HepG2 (cell line): ENCODE measurements around the gene LRRC45. TPM values are rescaled to one million over a fixed set of nuclear protein-coding genes. Genes with fewer than 3 reads are reported as not detected.

Experiments used
- AKAP8 ChIP-seq: sonication (generic); formaldehyde crosslinking; IDR thresholded peaks from 2 replicates; pipeline ENCODE4 v1.5.1; 2020; ENCODE audit warnings: mild to moderate bottlenecking, missing genetic modification reagents
- HMGXB3 ChIP-seq: sonication (generic); formaldehyde crosslinking; IDR thresholded peaks from 2 replicates; pipeline ENCODE4 v1.4.0; 2020; ENCODE audit warnings: missing genetic modification reagents, borderline replicate concordance
- IKZF5 ChIP-seq: IDR thresholded peaks from 2 replicates; pipeline ENCODE4 v1.6.1; 2018; ENCODE audit warnings: missing genetic modification reagents, mild to moderate bottlenecking, missing compliant biosample characterization
- JARID2 ChIP-seq: sonication (generic); formaldehyde crosslinking; IDR thresholded peaks from 2 replicates; pipeline ENCODE4 v1.8.1; 2023; ENCODE audit warnings: missing genetic modification reagents, inconsistent platforms; ENCODE audit not compliant: insufficient replicate concordance
- MYNN ChIP-seq: sonication (generic); formaldehyde crosslinking; IDR thresholded peaks from 2 replicates; pipeline ENCODE4 v1.4.0; 2020; ENCODE audit warnings: mild to moderate bottlenecking, low read depth, missing genetic modification reagents
- NFYB ChIP-seq: sonication (generic); formaldehyde crosslinking; IDR thresholded peaks from 2 replicates; pipeline ENCODE4 v1.4.0; 2020; ENCODE audit warnings: missing genetic modification reagents
- NR2F2 ChIP-seq: IDR thresholded peaks from 2 replicates; pipeline ENCODE4 v1.6.1; 2012; ENCODE audit warnings: low read depth, inconsistent platforms, borderline replicate concordance
- PBX2 ChIP-seq: IDR thresholded peaks from 2 replicates; pipeline ENCODE4 v1.6.1; 2016; ENCODE audit warnings: control low read depth
- PTBP1 ChIP-seq: fragments of 200-400 bp; formaldehyde crosslinking; IDR thresholded peaks from 2 replicates; pipeline ENCODE4 v1.6.1; 2018; ENCODE audit warnings: low read length, low read depth; ENCODE audit not compliant: poor library complexity, severe bottlenecking
- REL ChIP-seq: sonication (generic); formaldehyde crosslinking; conservative IDR thresholded peaks from 2 replicates; pipeline ENCODE4 v1.8.0; 2022; ENCODE audit warnings: mild to moderate bottlenecking, missing genetic modification reagents, moderate library complexity
- SMAD9 ChIP-seq: sonication (generic); formaldehyde crosslinking; IDR thresholded peaks from 2 replicates; pipeline ENCODE4 v1.5.1; 2020; ENCODE audit warnings: mild to moderate bottlenecking, missing genetic modification reagents
- SRSF9 ChIP-seq: fragments of 200-400 bp; formaldehyde crosslinking; IDR thresholded peaks from 2 replicates; pipeline ENCODE4 v1.6.1; 2018; ENCODE audit warnings: borderline replicate concordance, mild to moderate bottlenecking, low read depth, low read length; ENCODE audit not compliant: insufficient read depth, poor library complexity, severe bottlenecking
- TP53 ChIP-seq: sonication (generic); formaldehyde crosslinking; conservative IDR thresholded peaks from 2 replicates; pipeline ENCODE4 v1.4.0; 2020; ENCODE audit warnings: missing genetic modification reagents
- ZBTB38 ChIP-seq: sonication (generic); formaldehyde crosslinking; IDR thresholded peaks from 2 replicates; pipeline ENCODE4 v1.5.1; 2020; ENCODE audit warnings: mild to moderate bottlenecking, missing genetic modification reagents
- ZBTB8A ChIP-seq: sonication (generic); formaldehyde crosslinking; IDR thresholded peaks from 2 replicates; pipeline ENCODE4 v1.4.0; 2020; ENCODE audit warnings: mild to moderate bottlenecking, low read depth, missing genetic modification reagents, borderline replicate concordance
- ZFP36L2 ChIP-seq: sonication (generic); formaldehyde crosslinking; IDR thresholded peaks from 2 replicates; pipeline ENCODE4 v1.4.0; 2020; ENCODE audit warnings: missing genetic modification reagents
- ZFX ChIP-seq: sonication (generic); formaldehyde crosslinking; IDR thresholded peaks from 2 replicates; pipeline ENCODE4 v1.4.0; 2020; ENCODE audit warnings: mild to moderate bottlenecking, low read depth, missing genetic modification reagents, moderate library complexity
- ZNF121 ChIP-seq: sonication (generic); formaldehyde crosslinking; IDR thresholded peaks from 2 replicates; pipeline ENCODE4 v1.5.0; 2020; ENCODE audit warnings: mild to moderate bottlenecking, missing genetic modification reagents
- ZNF570 ChIP-seq: sonication (generic); formaldehyde crosslinking; IDR thresholded peaks from 2 replicates; pipeline ENCODE4 v1.4.0; 2020; ENCODE audit warnings: mild to moderate bottlenecking, missing genetic modification reagents, borderline replicate concordance
- ZNF598 ChIP-seq: sonication (generic); formaldehyde crosslinking; IDR thresholded peaks from 2 replicates; pipeline ENCODE4 v1.5.1; 2020; ENCODE audit warnings: mild to moderate bottlenecking, missing genetic modification reagents, borderline replicate concordance
- ZNF639 ChIP-seq: conservative IDR thresholded peaks from 2 replicates; pipeline ENCODE4 v1.6.1; 2018; ENCODE audit warnings: missing genetic modification reagents
- ZNF780A ChIP-seq: sonication (generic); formaldehyde crosslinking; IDR thresholded peaks from 2 replicates; pipeline ENCODE4 v1.8.0; 2022; ENCODE audit warnings: mild to moderate bottlenecking, missing genetic modification reagents, moderate library complexity
- polyA plus RNA-seq, 8 experiments: library from polyadenylated mRNA; depleted of rRNA in 3 of 8; stranded (reverse) in 7 of 8; unstranded in 1 of 8; fragments of >200 nt; fragmentation: Illumina TruSeq in 4 of 8; extraction: Trizol in 4 of 8; gene quantifications; 2 replicates each; pipeline versions ENCODE4 v1.2.1 to v1.2.3, GENCODE V29; 2011 to 2016; ENCODE audit warnings: low read depth in 4 of 8, missing spikeins in 1 of 8, mixed read lengths in 1 of 8; ENCODE audit not compliant: insufficient read depth in 1 of 8
- total RNA-seq, 5 experiments: library from RNA; depleted of rRNA; stranded (reverse); fragments of >200 nt; fragmentation: Illumina TruSeq; extraction: Trizol; gene quantifications; 2 replicates each; pipeline ENCODE4 v1.2.3, GENCODE V29; 2016; ENCODE audit warnings: low read depth in 1 of 5

LRRC45 gene
- total and polyA plus RNA-seq, 2 of the 13 experiments (the other 11 are each of a cell fraction or from before 2014, with no cell fraction given), result 11.6 to 48.1 TPM

GRCh38 chr17:81991684-81992305, 31.3 kb upstream of the LRRC45 start (continued):
- no peak for TF ChIP-seq SRSF9
- TF ChIP-seq ZNF570, result no peak
- no peak for TF ChIP-seq NR2F2
- peak; percentile 33; the same call in 1 of the 2 replicates for TF ChIP-seq TP53 (CRISPR knock-in tag)
- no peak; the same call in none of the 2 replicates for TF ChIP-seq ZNF780A
- TF ChIP-seq MYNN (CRISPR knock-in tag), result no peak; the same call in 1 of the 2 replicates
- TF ChIP-seq ZNF639 (CRISPR knock-in tag), result no peak; the same call in none of the 2 replicates
- peak; percentile 41 for TF ChIP-seq ZFP36L2
- peak; percentile 45 for TF ChIP-seq NFYB
- peak; percentile 89 for TF ChIP-seq HMGXB3
- TF ChIP-seq SMAD9, result peak; percentile 93
- no peak; the same call in 1 of the 2 replicates for TF ChIP-seq ZBTB38 (CRISPR knock-in tag)
- TF ChIP-seq ZBTB8A (CRISPR knock-in tag), result no peak
- peak; percentile 84 for TF ChIP-seq PTBP1
- TF ChIP-seq ZFX, result peak; percentile 77; the same call in 1 of the 2 replicates
- TF ChIP-seq PBX2, result no peak
- peak; percentile 88 for TF ChIP-seq IKZF5 (CRISPR knock-in tag)
- TF ChIP-seq ZNF121, result peak; percentile 100; the same call in 1 of the 2 replicates
- TF ChIP-seq JARID2 (CRISPR knock-in tag), result peak; percentile 96
- TF ChIP-seq AKAP8 (CRISPR knock-in tag), result 0 out of 2 replicates have a peak, but pooled peaks have one; percentile 44
- peak; percentile 58 for TF ChIP-seq REL (CRISPR knock-in tag)
- no peak for TF ChIP-seq ZNF598
